NCI-H1092 (cell line): ENCODE measurements around the gene ROPN1L.
"Not testable (repeated sequence)": the region's sequence is repeated elsewhere in the genome, so short reads cannot be mapped to it uniquely, and the experiment has no call there.

Experiments used
- DNase-seq: peaks from one replicate; lab custom pipeline; 2025; lab: John Stamatoyannopoulos, UW

ROPN1L gene

GRCh38 chr5:10502578-10502977 lies 60.9 kb downstream of the ROPN1L start:
- no peak for DNase-seq

- no peak for DNase-seq
Observed at GRCh38 chr5:10503321-10503720, 61.6 kb downstream of the ROPN1L start.

GRCh38 chr5:10503997-10504793 lies 62.5 kb downstream of the ROPN1L start:
- no peak for DNase-seq

GRCh38 chr5:10505517-10506095 lies 63.9 kb downstream of the ROPN1L start:
- no peak for DNase-seq

- no peak for DNase-seq
Observed at GRCh38 chr5:10506535-10506934, 64.9 kb downstream of the ROPN1L start.

- no peak for DNase-seq
Observed at GRCh38 chr5:10507575-10508096, 66.0 kb downstream of the ROPN1L start.

- no peak for DNase-seq
Observed at GRCh38 chr5:10509575-10509974, 67.9 kb downstream of the ROPN1L start.

- DNase-seq: no peak
Observed at GRCh38 chr5:10511741-10512640, 70.3 kb downstream of the ROPN1L start.

- DNase-seq: no peak
Observed at GRCh38 chr5:10513501-10514442, 72.1 kb downstream of the ROPN1L start.

GRCh38 chr5:10514572-10514971 lies 72.9 kb downstream of the ROPN1L start:
- not testable (repeated sequence) for DNase-seq
